ENCODE results near the gene EFCC1.

DNA sequence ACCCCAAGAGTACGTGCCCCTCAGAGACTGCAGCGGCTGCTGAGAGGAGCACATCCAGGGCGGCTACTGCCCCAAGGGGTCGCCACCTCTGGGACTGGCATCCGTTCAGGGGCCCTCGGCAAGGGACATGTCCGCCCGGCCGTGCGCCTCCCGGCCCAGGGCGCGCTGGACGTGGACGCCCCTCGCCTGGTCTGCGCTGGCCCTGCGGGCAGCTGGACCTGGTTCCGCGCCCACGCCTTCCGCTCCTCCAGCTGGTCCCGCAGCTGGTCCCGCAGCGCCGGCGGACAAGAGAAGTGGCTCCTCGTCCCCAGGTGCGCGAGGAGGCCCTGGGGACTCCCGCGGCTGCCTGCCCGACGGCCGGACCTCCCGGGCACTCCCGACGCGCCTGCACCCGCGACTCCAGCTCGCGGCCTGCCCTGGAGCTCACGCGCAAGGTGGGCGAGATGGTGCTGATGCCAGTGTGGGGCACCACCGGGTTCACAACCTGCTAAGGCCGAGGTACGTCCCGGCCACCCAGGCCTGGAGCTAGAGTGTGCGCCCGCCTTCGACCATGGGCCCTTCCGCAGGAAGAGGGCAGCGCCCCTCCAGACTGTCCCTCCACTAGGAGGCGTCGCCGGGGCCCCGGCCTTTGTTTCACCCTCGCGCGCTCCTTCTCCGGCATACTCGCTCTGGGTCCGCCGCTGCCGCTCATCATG is 45.1 kb downstream of the EFCC1 start:
- TF ChIP-seq, protein P1, sequence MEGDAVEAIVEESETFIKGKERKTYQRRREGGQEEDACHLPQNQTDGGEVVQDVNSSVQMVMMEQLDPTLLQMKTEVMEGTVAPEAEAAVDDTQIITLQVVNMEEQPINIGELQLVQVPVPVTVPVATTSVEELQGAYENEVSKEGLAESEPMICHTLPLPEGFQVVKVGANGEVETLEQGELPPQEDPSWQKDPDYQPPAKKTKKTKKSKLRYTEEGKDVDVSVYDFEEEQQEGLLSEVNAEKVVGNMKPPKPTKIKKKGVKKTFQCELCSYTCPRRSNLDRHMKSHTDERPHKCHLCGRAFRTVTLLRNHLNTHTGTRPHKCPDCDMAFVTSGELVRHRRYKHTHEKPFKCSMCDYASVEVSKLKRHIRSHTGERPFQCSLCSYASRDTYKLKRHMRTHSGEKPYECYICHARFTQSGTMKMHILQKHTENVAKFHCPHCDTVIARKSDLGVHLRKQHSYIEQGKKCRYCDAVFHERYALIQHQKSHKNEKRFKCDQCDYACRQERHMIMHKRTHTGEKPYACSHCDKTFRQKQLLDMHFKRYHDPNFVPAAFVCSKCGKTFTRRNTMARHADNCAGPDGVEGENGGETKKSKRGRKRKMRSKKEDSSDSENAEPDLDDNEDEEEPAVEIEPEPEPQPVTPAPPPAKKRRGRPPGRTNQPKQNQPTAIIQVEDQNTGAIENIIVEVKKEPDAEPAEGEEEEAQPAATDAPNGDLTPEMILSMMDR (IDR thresholded peaks at IDR 0.05), result no peak
- no peak for TF ChIP-seq POLR2A (IDR thresholded peaks at IDR 0.05)

Data from esophagus squamous epithelium (tissue), 4 donors.